ENCODE measurements around the gene ACYP2.

- TF ChIP-seq POLR2A (IDR thresholded peaks at IDR 0.05) (no peak), CTCF (IDR thresholded peaks at IDR 0.05) (no peak)
Observed at GRCh38 chr2:54083021-54083420, 32.4 kb upstream of the ACYP2 start.
